GM19043 (cell line): ENCODE data around the gene AATF.
A peak's percentile ranks its signal among the peaks of the same experiment; 100 is the strongest.
"Not testable (repeated sequence)": the region's sequence is repeated elsewhere in the genome, so short reads cannot be mapped to it uniquely, and the experiment has no call there.

Experiments
- ATAC-seq: cut with Tn5 transposase; IDR thresholded peaks from one replicate; pipeline ENCODE4 v1.9.1; 2021; ENCODE audit warnings: low read depth; ENCODE audit not compliant: unreplicated experiment

AATF gene

GRCh38 chr17:37067555-37068111 is 118.9 kb downstream of the AATF start:
- ATAC-seq = no peak

- no peak for ATAC-seq
Observed at GRCh38 chr17:37068266-37068665, 119.5 kb downstream of the AATF start.

- ATAC-seq = no peak
Observed at GRCh38 chr17:37069087-37069486, 120.3 kb downstream of the AATF start.

DNA sequence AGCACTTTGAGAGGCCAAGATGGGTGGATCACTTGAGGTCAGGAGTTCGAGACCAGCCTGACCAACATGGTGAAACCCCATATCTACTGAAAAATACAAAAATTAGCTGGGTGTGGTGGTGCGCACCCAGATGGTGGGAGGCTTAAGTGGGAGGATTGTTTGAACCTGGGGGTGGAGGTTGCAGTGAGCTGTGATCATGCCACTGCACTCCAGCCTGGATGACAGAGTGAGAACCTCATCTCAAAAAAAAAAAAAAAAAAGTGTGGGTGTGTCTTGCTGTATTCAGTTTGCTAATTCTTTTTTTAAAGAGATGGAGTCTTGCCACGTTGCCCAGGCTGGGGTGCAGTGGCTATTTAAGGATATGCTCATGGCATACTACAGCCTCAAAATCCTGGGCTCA is 124.7 kb downstream of the AATF start:
- not testable (repeated sequence) for ATAC-seq

GRCh38 chr17:37079065-37079708 is 130.4 kb downstream of the AATF start:
- no peak for ATAC-seq

DNA sequence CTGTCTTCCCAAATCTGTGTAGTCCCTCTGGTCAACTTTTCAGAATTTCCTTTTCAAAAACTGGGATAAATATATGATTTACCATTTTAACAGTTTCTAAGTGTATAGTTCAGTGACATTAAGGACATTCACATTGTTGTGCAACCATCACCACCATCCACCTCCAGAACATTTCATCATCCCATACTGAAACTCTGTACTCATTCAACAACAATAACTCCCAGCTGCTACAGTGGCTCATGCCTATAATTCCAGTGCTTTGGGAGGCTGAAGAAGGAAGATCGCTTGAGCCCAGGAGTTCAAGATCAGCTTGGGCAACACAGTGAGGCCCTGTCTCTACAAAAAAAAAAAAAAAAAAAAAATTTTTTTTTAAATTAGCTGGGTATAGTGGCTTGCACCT is 131.0 kb downstream of the AATF start:
- no peak for ATAC-seq

- no peak for ATAC-seq
Observed at GRCh38 chr17:37081287-37081686, 132.5 kb downstream of the AATF start.

DNA sequence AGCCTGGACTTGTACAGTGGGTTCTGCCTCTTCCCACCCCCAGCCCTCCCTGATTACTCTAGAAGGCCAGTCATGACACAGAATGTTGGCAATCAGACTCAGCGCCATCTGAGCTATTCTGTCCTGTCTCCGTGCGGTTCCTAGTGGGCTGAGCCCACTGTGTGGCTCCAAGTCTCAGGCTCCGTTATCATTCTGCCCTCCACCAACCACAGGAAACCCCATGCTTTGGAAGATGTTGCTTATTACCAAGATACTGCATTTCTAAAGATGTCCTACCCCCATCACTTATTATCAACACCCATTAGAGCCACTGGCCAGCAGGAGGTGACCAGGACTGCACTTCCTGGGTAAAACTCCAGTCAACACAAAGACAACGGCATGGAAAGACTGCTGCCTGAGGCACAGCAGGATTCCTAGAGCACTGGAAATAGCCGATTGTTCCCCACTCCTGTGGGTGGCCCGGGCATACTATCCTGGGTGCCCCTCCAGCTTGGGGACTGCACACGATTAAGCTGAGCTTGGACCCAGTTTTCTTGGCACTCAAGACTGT is 133.6 kb downstream of the AATF start:
- no peak for ATAC-seq

GRCh38 chr17:37082985-37083384 is 134.2 kb downstream of the AATF start:
- ATAC-seq = no peak

- no peak for ATAC-seq
Observed at GRCh38 chr17:37083456-37083855, 134.7 kb downstream of the AATF start.

DNA sequence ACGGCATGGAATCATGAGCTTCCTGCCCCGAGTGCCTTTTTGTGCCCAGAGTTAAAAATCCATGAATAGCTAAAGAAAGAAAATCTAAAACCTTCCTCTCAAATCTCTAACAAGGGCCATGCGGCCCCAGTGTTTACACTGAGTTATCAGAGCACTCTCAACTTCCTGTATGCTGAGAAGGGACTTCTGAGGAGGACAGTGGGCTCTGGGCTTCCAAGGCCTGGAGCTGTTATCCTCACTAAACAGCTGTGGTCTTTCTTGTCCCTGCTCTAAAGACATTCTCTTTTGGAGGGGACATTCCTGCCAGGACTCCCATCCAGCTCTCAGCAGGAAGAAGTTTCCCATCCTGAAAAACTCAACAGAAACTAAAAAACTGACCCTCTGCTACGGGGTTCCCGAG is 135.6 kb downstream of the AATF start:
- no peak for ATAC-seq

DNA sequence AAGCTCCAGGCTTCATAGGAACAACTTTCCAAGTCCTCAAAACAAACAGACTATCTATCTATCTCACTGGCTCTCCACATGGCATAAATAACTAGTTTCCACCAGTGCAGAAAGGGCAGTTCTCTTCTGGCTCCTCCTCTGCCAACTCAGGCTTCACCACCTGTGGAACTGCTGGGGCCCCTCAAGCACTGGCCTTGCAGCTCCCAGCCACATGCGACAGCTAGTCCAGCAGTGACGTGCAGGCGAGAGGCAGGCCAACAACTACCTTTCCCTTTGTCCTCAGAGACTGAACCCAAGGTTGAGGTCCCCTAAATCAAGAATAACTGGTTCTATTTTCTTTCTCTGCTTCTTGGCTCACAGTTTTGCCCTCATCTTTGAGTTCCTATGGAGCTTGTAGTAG is 137.6 kb downstream of the AATF start:
- ATAC-seq = no peak

- no peak for ATAC-seq
Observed at GRCh38 chr17:37086948-37087347, 138.2 kb downstream of the AATF start.

DNA sequence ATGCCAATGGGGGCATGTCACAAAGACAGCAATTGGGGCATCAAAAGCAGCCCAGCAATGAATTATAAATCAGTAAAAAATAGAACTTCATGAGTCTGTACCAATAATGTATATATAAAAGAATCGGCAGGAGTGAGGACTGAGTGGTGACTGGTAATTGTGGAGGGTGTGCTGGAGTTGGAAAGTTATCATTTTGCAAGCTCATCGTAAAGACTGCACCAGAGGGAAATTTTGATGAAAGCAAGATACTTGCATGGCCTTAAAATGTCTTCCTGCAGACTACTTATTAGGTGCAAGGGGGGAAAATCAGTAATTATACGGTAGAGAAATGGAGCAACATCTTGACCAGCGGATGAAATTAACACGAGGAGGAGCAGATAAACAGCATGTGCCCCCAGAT is 138.9 kb downstream of the AATF start:
- ATAC-seq = no peak

DNA sequence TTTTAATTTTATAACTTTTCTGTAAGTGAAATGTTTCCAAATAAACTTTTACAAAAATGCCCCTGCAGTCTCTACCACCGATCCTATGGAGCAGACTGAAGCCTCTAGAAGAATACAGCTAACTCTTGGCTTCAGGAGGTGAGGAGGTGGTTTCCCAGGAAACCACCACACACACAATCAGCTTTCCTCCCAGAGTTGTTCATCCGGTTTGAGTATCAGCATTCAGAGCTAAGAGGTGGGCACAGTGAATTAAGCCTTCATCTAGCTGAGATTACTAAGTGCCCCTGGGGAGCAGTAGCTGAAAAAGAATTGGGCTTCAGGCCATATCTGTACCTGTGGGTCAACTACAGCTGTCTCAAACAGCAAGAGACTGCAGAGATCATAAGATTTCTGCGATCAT is 139.7 kb downstream of the AATF start:
- no peak for ATAC-seq

DNA sequence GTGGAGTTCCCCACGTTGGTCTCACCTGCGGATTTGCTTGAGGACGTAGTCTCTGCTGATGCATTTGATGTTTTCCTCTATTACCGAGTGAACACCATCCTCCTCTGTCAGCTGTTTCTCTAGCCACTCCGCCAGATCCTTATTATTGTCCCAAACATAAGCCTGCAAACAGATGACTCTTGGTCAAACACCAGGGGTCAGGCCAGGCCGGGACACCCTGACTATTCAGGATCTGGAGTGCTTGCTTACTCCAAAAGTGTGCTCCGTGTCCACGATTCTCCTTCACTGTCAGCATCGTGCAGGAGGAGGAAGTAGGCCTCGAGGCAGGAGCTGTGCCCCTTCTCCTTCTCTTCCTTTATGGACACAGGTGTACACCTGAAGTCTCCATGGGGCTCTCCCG is 140.2 kb downstream of the AATF start:
- ATAC-seq = no peak

DNA sequence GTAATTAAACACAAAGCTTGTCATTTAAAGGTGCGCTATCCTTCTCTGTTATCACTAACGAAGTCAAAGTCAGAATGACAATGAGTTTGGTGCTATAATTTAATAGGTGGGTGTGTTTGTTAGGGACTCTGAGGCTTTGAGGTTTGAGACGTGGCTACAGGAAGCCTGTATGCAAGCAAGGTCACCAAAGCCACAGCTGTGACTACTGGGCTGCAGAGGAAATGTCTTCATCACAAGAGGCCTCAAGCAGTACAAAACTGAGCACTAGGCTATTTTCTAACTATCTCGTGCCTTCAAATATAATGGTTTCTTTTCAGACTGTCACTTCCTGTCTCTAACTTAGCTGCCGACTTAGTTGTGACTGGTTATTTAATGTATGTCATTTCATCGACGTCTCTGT is 141.2 kb downstream of the AATF start:
- peak; percentile 78 for ATAC-seq

DNA sequence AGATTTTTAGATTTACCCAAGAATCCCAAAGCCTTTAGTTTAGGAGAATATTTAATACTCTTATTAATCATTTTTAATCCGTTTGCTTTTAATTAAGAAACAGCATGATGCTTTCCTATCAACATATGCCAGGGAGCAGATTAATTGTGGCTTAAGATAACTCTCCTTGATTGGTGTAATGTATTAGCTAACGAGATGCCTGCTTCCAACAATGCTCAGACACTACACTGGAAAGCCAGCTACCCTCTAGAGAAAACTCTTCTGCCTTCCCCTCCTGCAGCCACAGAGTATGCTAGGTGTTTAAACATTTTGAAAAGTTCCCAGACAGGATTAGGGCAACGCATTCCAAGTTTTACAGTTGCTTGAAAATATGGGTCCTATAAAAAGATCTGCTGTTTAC is 142.2 kb downstream of the AATF start:
- ATAC-seq = no peak

- no peak for ATAC-seq
Observed at GRCh38 chr17:37092071-37092470, 143.3 kb downstream of the AATF start.

- no peak for ATAC-seq
Observed at GRCh38 chr17:37092701-37093100, 143.9 kb downstream of the AATF start.

DNA sequence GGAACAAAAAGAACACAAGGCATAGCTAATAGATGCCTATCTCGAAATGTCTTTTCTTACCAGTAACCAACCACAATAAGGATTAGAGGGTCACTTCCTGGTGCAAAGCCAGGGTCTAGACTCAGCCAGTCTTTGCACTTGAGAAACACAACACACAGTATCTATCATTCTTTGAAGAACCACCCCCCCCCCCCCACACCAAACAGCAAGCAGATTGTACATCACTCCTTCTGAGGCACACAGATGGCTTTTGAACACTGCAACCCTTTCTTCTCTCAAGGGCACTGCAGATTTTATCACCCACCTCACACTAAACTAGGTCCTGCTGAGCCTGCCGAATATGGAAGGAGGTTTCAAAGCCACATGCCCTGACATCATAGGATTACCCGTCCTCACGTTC is 145.6 kb downstream of the AATF start:
- ATAC-seq = no peak

DNA sequence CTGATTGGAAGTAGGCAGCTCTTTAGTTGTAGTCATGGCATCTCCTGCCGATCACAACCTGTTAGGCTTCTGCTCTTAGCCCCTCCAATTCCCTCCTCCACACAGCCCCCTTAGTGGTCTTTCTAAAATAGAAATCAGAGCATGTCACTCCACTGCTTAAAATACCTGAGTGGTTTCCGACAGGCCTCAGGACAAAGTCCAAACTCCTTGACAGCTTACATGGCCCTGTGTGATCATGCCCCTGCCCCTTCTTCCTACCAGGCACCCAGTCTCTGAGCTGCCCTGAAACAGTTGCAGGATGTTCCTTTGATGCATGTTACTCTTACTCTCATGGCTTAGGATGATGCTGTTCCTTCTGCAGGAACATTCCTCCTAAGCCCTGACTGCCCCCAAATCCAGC is 147.3 kb downstream of the AATF start:
- ATAC-seq = no peak

DNA sequence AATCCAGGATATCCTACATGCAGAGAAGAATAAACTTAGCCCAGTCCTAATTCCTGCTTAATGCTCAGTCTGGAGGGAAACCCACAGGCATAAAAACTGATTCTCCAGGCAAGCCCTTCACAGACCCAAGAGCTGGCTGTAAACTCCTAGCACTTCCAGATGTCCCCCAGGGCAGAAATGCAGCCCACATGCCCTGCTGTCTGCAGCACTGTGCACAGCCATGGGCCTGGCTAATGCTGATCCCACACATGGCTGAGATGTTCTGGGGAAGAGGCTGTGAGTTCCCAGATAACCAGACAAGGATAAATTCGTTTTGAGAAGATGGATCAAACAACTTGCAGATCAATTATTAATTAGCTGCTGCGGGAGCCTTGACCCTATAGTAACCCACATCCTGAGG is 148.4 kb downstream of the AATF start:
- ATAC-seq = no peak
